Nephron progenitor cell (in vitro differentiated cells): Measurements from ENCODE around the gene MTCL1.

Source experiments
- DNase-seq: peaks from one replicate; pipeline ENCODE4 v3.0.0; 2021
- H3K27ac Mint-ChIP-seq: 2 replicates; pipeline ENCODE4 v1.8.0; 2021; ENCODE audit warnings: mild to moderate bottlenecking, moderate library complexity, mixed read lengths
- H3K27me3 Mint-ChIP-seq: 2 replicates; pipeline ENCODE4 v1.8.0; 2021; ENCODE audit warnings: mild to moderate bottlenecking, low read depth, mixed read lengths; ENCODE audit not compliant: poor library complexity
- H3K36me3 Mint-ChIP-seq: 2 replicates; pipeline ENCODE4 v1.8.0; 2021; ENCODE audit warnings: low read depth, mixed read lengths
- H3K4me1 Mint-ChIP-seq: 2 replicates; pipeline ENCODE4 v1.8.0; 2021; ENCODE audit warnings: mixed read lengths
- H3K4me3 Mint-ChIP-seq: 2 replicates; pipeline ENCODE4 v1.8.0; 2021; ENCODE audit warnings: mild to moderate bottlenecking, moderate library complexity, mixed read lengths
- H3K9me3 Mint-ChIP-seq: 2 replicates; pipeline ENCODE4 v1.8.0; 2021; ENCODE audit warnings: mild to moderate bottlenecking, moderate library complexity, mixed read lengths
- CTCF ChIP-seq: fragments of 200-600 bp; sonication (generic); IDR thresholded peaks from 2 replicates; pipeline ENCODE4 v1.5.0; 2021; ENCODE audit warnings: antibody characterized with exemption

MTCL1 gene

GRCh38 chr18:8787371-8787670 is 82.0 kb downstream of the MTCL1 start:
- Mint-ChIP-seq H3K4me3 (no peak overlapping the region), H3K27ac (no peak overlapping the region), H3K27me3 (peaks cover 8% of the 10 kb centered on the region), H3K36me3 (peaks cover 16% of the 10 kb centered on the region), H3K9me3 (no peaks in the 10 kb centered on the region), H3K4me1 (peaks cover 66% of the 10 kb centered on the region)
- TF ChIP-seq CTCF: no peak
- DNase-seq: no peak

- peaks cover 16% of the 10 kb centered on the region for H3K36me3 Mint-ChIP-seq
- H3K9me3 Mint-ChIP-seq: no peaks in the 10 kb centered on the region
- DNase-seq: no peak
- no peak for TF ChIP-seq CTCF
- H3K27ac Mint-ChIP-seq: no peak overlapping the region
- H3K4me1 Mint-ChIP-seq: peaks cover 66% of the 10 kb centered on the region
- peaks cover 8% of the 10 kb centered on the region for H3K27me3 Mint-ChIP-seq
- H3K4me3 Mint-ChIP-seq: no peak overlapping the region
Observed at GRCh38 chr18:8787794-8788193, 82.4 kb downstream of the MTCL1 start.

- Mint-ChIP-seq H3K4me3 (no peak overlapping the region), H3K4me1 (peaks cover 75% of the 10 kb centered on the region), H3K9me3 (no peaks in the 10 kb centered on the region), H3K36me3 (peaks cover 12% of the 10 kb centered on the region), H3K27me3 (peaks cover 8% of the 10 kb centered on the region), H3K27ac (no peak overlapping the region)
- no peak for DNase-seq
- TF ChIP-seq CTCF: no peak
Observed at GRCh38 chr18:8788503-8789429, 83.4 kb downstream of the MTCL1 start.

- Mint-ChIP-seq H3K27ac (no peak overlapping the region), H3K9me3 (no peaks in the 10 kb centered on the region), H3K27me3 (peaks cover 5% of the 10 kb centered on the region), H3K36me3 (no peaks in the 10 kb centered on the region), H3K4me1 (peaks cover 84% of the 10 kb centered on the region), H3K4me3 (no peak overlapping the region)
- no peak for DNase-seq
- TF ChIP-seq CTCF: no peak
Observed at GRCh38 chr18:8791171-8791651, 85.9 kb downstream of the MTCL1 start.

- Mint-ChIP-seq H3K27me3 (no peaks in the 10 kb centered on the region), H3K4me3 (no peak overlapping the region), H3K36me3 (peaks cover 5% of the 10 kb centered on the region), H3K9me3 (no peaks in the 10 kb centered on the region), H3K27ac (no peak overlapping the region), H3K4me1 (peaks cover 72% of the 10 kb centered on the region)
- DNase-seq: no peak
- TF ChIP-seq CTCF: no peak
Observed at GRCh38 chr18:8792688-8793316, 87.4 kb downstream of the MTCL1 start.
